ENCODE results near the gene GLTPD2. TPM values are rescaled to one million over a fixed set of nuclear protein-coding genes. Genes with fewer than 3 reads are reported as not detected.
A peak's percentile ranks its signal among the peaks of the same experiment; 100 is the strongest.

The GLTPD2 gene
- total RNA-seq, 2 donors from 2014 or later = 0.88 to 1.6 TPM

- no peak for DNase-seq
Observed at GRCh38 chr17:4802228-4802627, 13.5 kb downstream of the GLTPD2 start, which contains the start of gene C17orf114. TSS of gene C17orf114 (minus strand) at chr17:4802328.

GRCh38 chr17:4806456-4806776 is 17.7 kb downstream of the GLTPD2 start:
- 4 to 6% methylated on average over 7 to 16 of the region's 16 CpGs for WGBS, 2 experiments (ENCODE audit: insufficient coverage in 1 of 2, insufficient read length in 1 of 2)
- peak overlapping the region; percentile 93 for H3K4me3 ChIP-seq (ENCODE audit: low read length)
- no peak for DNase-seq
- peaks cover 26% of the 10 kb centered on the region for H3K36me3 ChIP-seq (ENCODE audit: control insufficient read depth, insufficient read depth, low read length)
- H3K27ac ChIP-seq (ENCODE audit: low read depth, low read length) = no peak overlapping the region
- no peaks in the 10 kb centered on the region for H3K9me3 ChIP-seq (ENCODE audit: control insufficient read depth, low read length)
- peaks cover 6% of the 10 kb centered on the region for H3K4me1 Mint-ChIP-seq
- peak overlapping the region; percentile 79 for H3K4me3 Mint-ChIP-seq
- peaks cover 22% of the 10 kb centered on the region for H3K36me3 Mint-ChIP-seq (ENCODE audit: low read depth)
- H3K27ac Mint-ChIP-seq = no peak overlapping the region
- no peaks in the 10 kb centered on the region for H3K27me3 Mint-ChIP-seq (ENCODE audit: insufficient read depth)
- H3K4me1 ChIP-seq (ENCODE audit: control insufficient read depth, insufficient read depth, low read length) = no peaks in the 10 kb centered on the region
- peak overlapping the region; percentile 60 for H3K9ac ChIP-seq (ENCODE audit: extremely low read depth, low read length, poor library complexity, severe bottlenecking)
- H3K27me3 ChIP-seq (ENCODE audit: control insufficient read depth, insufficient read depth, low read length, poor library complexity, severe bottlenecking) = no peaks in the 10 kb centered on the region
- TF ChIP-seq CTCF (conservative IDR thresholded peaks at IDR 0.05) = no peak
- no peaks in the 10 kb centered on the region for H3K9me3 Mint-ChIP-seq

More at GRCh38 chr17:4802228-4802627, 13.5 kb downstream of the GLTPD2 start, which contains the start of gene C17orf114:
- TF ChIP-seq CTCF (conservative IDR thresholded peaks at IDR 0.05) = no peak
- Histone ChIP-seq H3K27me3 (ENCODE audit: control insufficient read depth, insufficient read depth, low read length, poor library complexity, severe bottlenecking) (no peaks in the 10 kb centered on the region), H3K9ac (ENCODE audit: extremely low read depth, low read length, poor library complexity, severe bottlenecking) (no peak within 1 kb of the TSS), H3K27ac (ENCODE audit: low read depth, low read length) (no peak within 1 kb of the TSS), H3K4me1 (ENCODE audit: control insufficient read depth, insufficient read depth, low read length) (no peaks in the 10 kb centered on the region), H3K9me3 (ENCODE audit: control insufficient read depth, low read length) (no peaks in the 10 kb centered on the region), H3K4me3 (ENCODE audit: low read length) (no peak within 1 kb of the TSS), H3K36me3 (ENCODE audit: control insufficient read depth, insufficient read depth, low read length) (peaks cover 18% of the 10 kb centered on the region)
- Mint-ChIP-seq H3K4me3 (no peak within 1 kb of the TSS), H3K4me1 (peaks cover 1% of the 10 kb centered on the region), H3K27me3 (ENCODE audit: insufficient read depth) (no peaks in the 10 kb centered on the region), H3K9me3 (no peaks in the 10 kb centered on the region), H3K27ac (no peak within 1 kb of the TSS), H3K36me3 (ENCODE audit: low read depth) (peaks cover 21% of the 10 kb centered on the region)
- WGBS, 2 experiments (ENCODE audit: insufficient coverage in 1 of 2, insufficient read length in 1 of 2) = 78% methylated on average over 7 of the region's 9 CpGs; no CpG with 5 or more reads in 1 of the 2 experiments

DNA sequence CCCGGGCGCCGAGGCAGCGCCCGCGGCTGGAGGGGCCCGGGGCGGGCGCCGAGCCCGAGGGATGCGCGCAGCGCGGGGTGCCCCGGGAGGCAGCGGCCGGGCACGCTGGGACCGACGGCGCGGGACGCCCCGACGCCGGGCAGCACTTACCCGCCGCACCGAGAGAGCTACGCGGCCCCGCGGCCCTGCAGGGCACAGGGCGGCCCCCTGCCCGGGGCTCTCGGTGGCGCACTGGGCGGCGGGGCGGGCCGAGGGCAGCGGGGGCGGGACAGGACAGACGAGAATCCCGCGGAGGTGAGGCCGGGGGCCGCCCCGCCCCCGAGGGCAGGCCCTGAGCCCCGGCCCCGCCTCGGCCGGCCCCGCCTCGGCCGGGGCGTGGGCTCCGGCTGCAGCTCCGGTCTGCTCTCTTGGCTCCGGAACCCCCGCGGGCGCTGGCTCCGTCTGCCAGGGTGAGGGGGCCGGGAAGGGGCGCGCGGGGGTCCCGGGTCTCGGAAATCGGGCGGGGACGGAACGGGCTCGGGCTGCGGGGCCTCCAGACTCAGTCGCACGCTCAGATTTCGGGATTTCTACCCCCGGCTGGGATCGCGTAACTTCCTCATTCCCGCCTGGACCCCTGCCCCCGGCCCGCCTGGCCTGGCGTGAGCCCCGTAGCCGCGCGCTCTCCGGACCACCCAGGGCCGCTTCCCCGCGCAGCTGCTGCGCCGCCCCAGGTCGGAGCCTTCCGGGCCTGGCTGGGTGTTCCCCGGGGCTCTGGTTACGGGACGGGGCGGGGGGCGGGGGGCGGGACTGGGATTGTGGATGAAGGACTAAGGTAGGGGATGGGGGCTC is 18.2 kb downstream of the GLTPD2 start, which contains the start of gene PLD2:
Gene PLD2 (plus strand): TSS at position 376 of the 828 bp plus-strand sequence. CDS start 621 bp downstream, outside the sequence.
- 0% methylated on average over 40 to 106 of the region's 106 CpGs for WGBS, 2 experiments (ENCODE audit: insufficient coverage in 1 of 2, insufficient read length in 1 of 2)
- H3K27ac Mint-ChIP-seq = peak within 1 kb of the TSS; percentile 86
- H3K4me3 ChIP-seq (ENCODE audit: low read length) = peak within 1 kb of the TSS; percentile 93
- DNase-seq = peak; percentile 97
- H3K27me3 Mint-ChIP-seq (ENCODE audit: insufficient read depth) = no peaks in the 10 kb centered on the region
- H3K27me3 ChIP-seq (ENCODE audit: control insufficient read depth, insufficient read depth, low read length, poor library complexity, severe bottlenecking) = no peaks in the 10 kb centered on the region
- TF ChIP-seq CTCF (conservative IDR thresholded peaks at IDR 0.05) = no peak
- peaks cover 25% of the 10 kb centered on the region for H3K36me3 Mint-ChIP-seq (ENCODE audit: low read depth)
- peaks cover 6% of the 10 kb centered on the region for H3K4me1 Mint-ChIP-seq
- H3K9me3 ChIP-seq (ENCODE audit: control insufficient read depth, low read length) = no peaks in the 10 kb centered on the region
- H3K9ac ChIP-seq (ENCODE audit: extremely low read depth, low read length, poor library complexity, severe bottlenecking) = peak within 1 kb of the TSS; percentile 60
- peaks cover 31% of the 10 kb centered on the region for H3K36me3 ChIP-seq (ENCODE audit: control insufficient read depth, insufficient read depth, low read length)
- no peaks in the 10 kb centered on the region for H3K4me1 ChIP-seq (ENCODE audit: control insufficient read depth, insufficient read depth, low read length)
- peak within 1 kb of the TSS; percentile 79 for H3K4me3 Mint-ChIP-seq
- no peaks in the 10 kb centered on the region for H3K9me3 Mint-ChIP-seq
- H3K27ac ChIP-seq (ENCODE audit: low read depth, low read length) = no peak within 1 kb of the TSS

Measured in endodermal cell (in vitro differentiated cells).